GM10847 (cell line): ENCODE data around the gene TUBB4B.
A peak's percentile ranks its signal among the peaks of the same experiment; 100 is the strongest.

Source experiments
- POLR2A ChIP-seq: IDR thresholded peaks from 2 replicates; pipeline ENCODE4 v1.6.1; 2011; ENCODE audit not compliant: insufficient read length; ENCODE audit errors: extremely low read depth

Gene TUBB4B

GRCh38 chr9:137205126-137206069 is 35.7 kb upstream of the TUBB4B start, which contains the start of the genes NDOR1 and TMEM203:
Gene NDOR1, plus strand, starts transcription at chr9:137205700. Its CDS starts 78 bp downstream, at chr9:137205778.
Gene TMEM203, minus strand, starts transcription at chr9:137205648. Its CDS starts 234 bp downstream, at chr9:137205414.
- TF ChIP-seq POLR2A: peak; percentile 90

DNA sequence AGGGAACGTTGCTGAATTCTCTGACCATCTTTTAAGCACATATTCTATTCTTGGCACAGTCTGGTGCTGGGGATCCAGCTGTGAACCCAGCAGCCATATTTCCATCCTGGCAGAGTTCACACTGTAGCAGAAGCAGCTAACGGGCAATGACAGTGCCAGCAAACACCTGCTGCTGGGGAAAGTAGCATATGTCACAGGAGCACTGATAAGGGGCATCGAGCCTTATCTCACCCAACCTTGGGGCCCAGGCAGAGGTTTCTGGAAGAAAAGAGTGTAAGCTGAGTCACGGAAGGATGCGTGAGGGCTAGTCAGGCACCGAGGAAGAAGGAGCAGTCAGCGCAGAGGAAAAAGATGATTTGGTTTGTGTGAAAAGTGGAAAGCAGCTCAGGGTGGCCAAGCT is 34.5 kb upstream of the TUBB4B start:
- TF ChIP-seq POLR2A: no peak

DNA sequence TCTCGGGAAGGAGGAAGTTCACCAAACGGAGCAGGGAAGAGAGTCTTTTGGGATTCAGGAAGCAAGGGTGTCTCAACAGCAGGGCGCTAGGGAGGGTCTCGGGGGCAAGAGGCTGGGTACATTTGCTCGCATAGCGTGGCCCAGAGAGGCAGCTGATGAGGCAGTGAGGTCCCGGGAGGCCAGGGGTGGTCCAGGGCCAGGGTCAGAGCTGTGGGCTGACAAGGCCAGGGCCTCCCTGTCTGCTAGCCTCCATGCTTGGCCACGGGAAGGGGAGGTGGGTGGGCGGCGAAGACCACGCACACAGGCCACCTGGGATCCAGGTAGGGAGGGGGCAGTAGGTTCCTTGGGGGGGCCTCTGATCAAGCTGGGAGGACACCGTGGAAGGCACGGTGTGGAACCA is 29.6 kb upstream of the TUBB4B start:
- TF ChIP-seq POLR2A: no peak

DNA sequence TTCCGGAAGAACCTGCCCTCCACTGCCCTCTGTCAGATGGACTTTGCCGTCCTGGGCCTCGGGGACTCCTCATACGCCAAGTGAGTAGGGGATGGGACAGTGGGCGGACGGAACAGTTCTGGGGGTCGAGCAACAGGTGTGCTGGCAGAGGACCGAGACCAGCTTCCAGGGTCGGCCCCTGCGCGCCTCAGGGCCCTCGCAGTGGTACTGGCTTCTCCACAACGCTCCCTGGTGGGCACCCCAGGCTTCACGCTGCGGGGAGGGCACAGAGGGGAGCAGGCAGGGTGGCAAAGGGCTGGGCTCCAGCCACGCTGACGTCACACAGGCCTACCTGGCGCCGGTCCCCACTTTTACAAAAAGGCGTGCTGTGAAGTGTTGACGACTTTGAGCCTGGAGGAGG is 28.6 kb upstream of the TUBB4B start:
- TF ChIP-seq POLR2A: no peak

GRCh38 chr9:137213160-137214060 is 27.7 kb upstream of the TUBB4B start:
- no peak for TF ChIP-seq POLR2A

DNA sequence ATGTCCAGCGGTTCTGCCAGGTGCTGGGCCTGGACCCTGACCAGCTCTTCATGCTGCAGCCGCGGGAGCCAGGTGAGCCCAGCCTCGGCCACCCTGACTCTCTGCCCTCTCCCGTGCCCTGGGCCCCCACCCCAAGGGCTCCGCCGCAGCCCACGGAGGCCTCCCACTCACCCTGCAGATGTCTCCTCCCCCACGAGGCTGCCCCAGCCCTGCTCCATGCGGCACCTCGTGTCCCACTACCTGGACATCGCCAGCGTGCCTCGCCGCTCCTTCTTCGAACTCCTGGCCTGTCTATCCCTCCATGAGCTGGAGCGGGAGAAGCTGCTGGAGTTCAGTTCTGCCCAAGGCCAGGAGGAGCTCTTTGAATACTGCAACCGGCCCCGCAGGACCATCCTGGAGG is 26.5 kb upstream of the TUBB4B start:
- TF ChIP-seq POLR2A: no peak

DNA sequence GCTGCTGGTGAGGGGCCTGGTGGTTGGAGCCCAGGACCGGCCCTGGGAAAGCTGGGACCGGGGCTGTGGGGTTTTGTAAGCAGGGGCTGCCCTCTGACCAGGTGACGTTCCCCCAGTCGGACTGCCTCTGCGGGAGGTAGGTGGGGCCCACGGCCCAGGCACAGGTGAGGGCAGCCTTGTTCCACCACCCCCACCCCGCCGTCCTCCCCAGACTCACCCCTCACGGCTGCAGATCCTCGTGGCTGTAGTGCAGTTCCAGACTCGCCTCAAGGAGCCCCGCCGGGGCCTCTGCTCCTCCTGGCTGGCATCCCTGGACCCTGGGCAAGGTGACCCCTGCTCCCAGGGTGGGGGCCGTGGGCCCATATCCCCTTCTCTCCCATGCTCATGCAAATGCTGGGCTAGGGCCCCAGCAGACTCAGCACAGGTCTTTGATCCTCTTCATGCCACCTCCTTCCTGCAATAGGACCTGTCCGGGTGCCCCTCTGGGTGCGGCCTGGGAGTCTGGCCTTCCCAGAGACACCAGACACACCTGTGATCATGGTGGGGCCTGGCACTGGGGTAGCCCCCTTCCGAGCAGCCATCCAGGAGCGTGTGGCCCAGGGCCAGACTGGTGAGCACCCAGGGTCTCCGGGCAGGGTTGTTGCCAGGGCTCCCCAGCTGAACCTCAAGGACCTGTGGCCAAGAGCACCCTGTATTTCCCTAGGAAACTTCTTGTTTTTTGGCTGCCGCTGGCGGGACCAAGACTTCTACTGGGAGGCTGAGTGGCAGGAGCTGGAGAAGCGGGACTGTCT is 25.7 kb upstream of the TUBB4B start:
- TF ChIP-seq POLR2A: no peak

- TF ChIP-seq POLR2A: no peak
These were observed 24.7 kb upstream of the TUBB4B start for GRCh38 chr9:137216188-137216965.

- TF ChIP-seq POLR2A: no peak
These were observed 23.5 kb upstream of the TUBB4B start for GRCh38 chr9:137217276-137218211.

- TF ChIP-seq POLR2A: no peak
These were observed 22.8 kb upstream of the TUBB4B start for GRCh38 chr9:137218212-137218753.

GRCh38 chr9:137218754-137219271 is 22.3 kb upstream of the TUBB4B start:
- TF ChIP-seq POLR2A: no peak

GRCh38 chr9:137219757-137220316 is 21.2 kb upstream of the TUBB4B start:
- TF ChIP-seq POLR2A: no peak
